Smooth muscle cell of trachea (primary cell): ENCODE data around the gene SEZ6. TPM values are rescaled to one million over a fixed set of nuclear protein-coding genes. Genes with fewer than 3 reads are reported as not detected.

ENCODE experiments used
- total RNA-seq: library from RNA; depleted of rRNA; stranded (reverse); fragments of >200 nt; gene quantifications from 2 replicates; pipeline ENCODE4 v1.2.1, GENCODE V29; 2014

Gene SEZ6
- not detected in 2 replicates for total RNA-seq

GRCh38 chr17:29005936-29006511 is at the start of gene SEZ6:
TSS of gene SEZ6 (minus strand) at chr17:29006033. CDS start at chr17:29005869, 164 bp downstream.

GRCh38 chr17:29042679-29043538 is 37.1 kb upstream of the SEZ6 start, which contains the start of gene PIPOX:
TSS of gene PIPOX (plus strand) at chr17:29043141. CDS start at chr17:29043226, 85 bp downstream.

GRCh38 chr17:28951428-28951990 is 54.3 kb downstream of the SEZ6 start, which contains the start of gene PHF12:
TSS of gene PHF12 (minus strand) at chr17:28951518. CDS start at chr17:28950960, 558 bp downstream.

Other genes with a start within 250 kb of the SEZ6 start
- gene FAM222B, start 163.2 kb downstream of the SEZ6 start, total RNA-seq: 4.0 and 5.2 TPM in 2 replicates
- gene ERAL1, start 151.0 kb downstream of the SEZ6 start, total RNA-seq: 32.7 and 35.4 TPM in 2 replicates
- gene FLOT2, start 108.3 kb downstream of the SEZ6 start, total RNA-seq: 57.9 and 64.6 TPM in 2 replicates
- gene DHRS13, start 103.0 kb downstream of the SEZ6 start, total RNA-seq: 7.0 and 10.3 TPM in 2 replicates
- gene PHF12, start 54.5 kb downstream of the SEZ6 start, total RNA-seq: 16.1 and 22.5 TPM in 2 replicates
- 2.9 and 3.0 TPM in 2 replicates for gene PIPOX, start 37.1 kb upstream of the SEZ6 start, total RNA-seq
- gene MYO18A, start 174.4 kb upstream of the SEZ6 start, total RNA-seq: 158 and 215 TPM in 2 replicates
- 0.15 and 0.33 TPM in 2 replicates for gene CRYBA1, start 240.8 kb upstream of the SEZ6 start, total RNA-seq